Effector memory CD8-positive, alpha-beta T cell (primary cell): ENCODE results near the gene FOXK2.

ENCODE experiments used
- ATAC-seq: fragments of 150-1000 bp; cut with Tn5 transposase; replicated peaks from 2 replicates; pipeline ENCODE4 v1.10.0; 2021; ENCODE audit warnings: mild to moderate bottlenecking, moderate library complexity
- DNase-seq, 3 experiments: peaks; one replicate each; pipeline ENCODE4 v3.0.0; 2021
- H3K27ac Mint-ChIP-seq, 2 donors: one replicate each; pipeline ENCODE4 v1.8.0; 2022; ENCODE audit warnings: mild to moderate bottlenecking in 2 of 2, mixed read lengths in 2 of 2, moderate library complexity in 2 of 2
- H3K27me3 Mint-ChIP-seq, 2 donors: one replicate each; pipeline ENCODE4 v1.8.0; 2022; ENCODE audit warnings: mixed read lengths in 2 of 2
- H3K36me3 Mint-ChIP-seq: one replicate; pipeline ENCODE4 v1.8.0; 2022; ENCODE audit warnings: mild to moderate bottlenecking, moderate library complexity, mixed read lengths; ENCODE audit not compliant: insufficient read depth
- H3K4me1 Mint-ChIP-seq, 2 donors: one replicate each; pipeline ENCODE4 v1.8.0; 2022; ENCODE audit warnings: low read depth in 2 of 2, mixed read lengths in 2 of 2
- H3K4me3 Mint-ChIP-seq, 2 donors: one replicate each; pipeline ENCODE4 v1.8.0; 2022; ENCODE audit warnings: mild to moderate bottlenecking in 2 of 2, mixed read lengths in 2 of 2, moderate library complexity in 2 of 2
- H3K9me3 Mint-ChIP-seq, 2 donors: one replicate each; pipeline ENCODE4 v1.8.0; 2022; ENCODE audit warnings: mixed read lengths in 2 of 2

FOXK2 gene

GRCh38 chr17:82489851-82490511, 29.6 kb upstream of the FOXK2 start:
- no peak for ATAC-seq
- no peaks in the 10 kb centered on the region for H3K27me3 Mint-ChIP-seq
- peaks cover 68% of the 10 kb centered on the region for H3K36me3 Mint-ChIP-seq
- H3K27ac Mint-ChIP-seq, result no peak overlapping the region
- DNase-seq, result no peak
- no peaks in the 10 kb centered on the region for H3K9me3 Mint-ChIP-seq
- no peak overlapping the region for H3K4me3 Mint-ChIP-seq
- peaks cover 24 to 26% of the 10 kb centered on the region in 2 donors for H3K4me1 Mint-ChIP-seq

- Mint-ChIP-seq H3K4me3 (no peak overlapping the region), H3K27me3 (no peaks in the 10 kb centered on the region), H3K36me3 (peaks cover 68% of the 10 kb centered on the region), H3K4me1 (peaks cover 21 to 26% of the 10 kb centered on the region in 2 donors), H3K9me3 (no peaks in the 10 kb centered on the region), H3K27ac (no peak overlapping the region)
- no peak for ATAC-seq
- DNase-seq, result no peak
These were observed 28.9 kb upstream of the FOXK2 start for GRCh38 chr17:82490512-82491195.

GRCh38 chr17:82491196-82491530, 28.4 kb upstream of the FOXK2 start:
- H3K4me1 Mint-ChIP-seq, result peaks cover 17 to 27% of the 10 kb centered on the region in 2 donors
- H3K9me3 Mint-ChIP-seq, result no peaks in the 10 kb centered on the region
- no peak for DNase-seq
- H3K36me3 Mint-ChIP-seq, result peaks cover 67% of the 10 kb centered on the region
- ATAC-seq, result no peak
- H3K4me3 Mint-ChIP-seq, result no peak overlapping the region
- no peak overlapping the region for H3K27ac Mint-ChIP-seq
- no peaks in the 10 kb centered on the region for H3K27me3 Mint-ChIP-seq

GRCh38 chr17:82491533-82491932, 28.0 kb upstream of the FOXK2 start:
- H3K4me1 Mint-ChIP-seq, result peaks cover 13 to 27% of the 10 kb centered on the region in 2 donors
- H3K27ac Mint-ChIP-seq, result no peak overlapping the region
- no peaks in the 10 kb centered on the region for H3K27me3 Mint-ChIP-seq
- no peak for DNase-seq
- no peaks in the 10 kb centered on the region for H3K9me3 Mint-ChIP-seq
- ATAC-seq, result no peak
- peaks cover 67% of the 10 kb centered on the region for H3K36me3 Mint-ChIP-seq
- no peak overlapping the region for H3K4me3 Mint-ChIP-seq

- no peaks in the 10 kb centered on the region for H3K27me3 Mint-ChIP-seq
- H3K36me3 Mint-ChIP-seq, result peaks cover 55% of the 10 kb centered on the region
- H3K27ac Mint-ChIP-seq, result peak overlapping the region in 1 of 2 donors; percentile 99
- ATAC-seq (no peak), DNase-seq (no peak)
- no peaks in the 10 kb centered on the region for H3K9me3 Mint-ChIP-seq
- H3K4me1 Mint-ChIP-seq, result peaks cover 13 to 28% of the 10 kb centered on the region in 2 donors
- no peak overlapping the region for H3K4me3 Mint-ChIP-seq
These were observed 26.8 kb upstream of the FOXK2 start for GRCh38 chr17:82492643-82493225.

- Mint-ChIP-seq H3K4me3 (no peak overlapping the region), H3K36me3 (peaks cover 52% of the 10 kb centered on the region), H3K27ac (peak overlapping the region; percentile 98 to 99), H3K27me3 (no peaks in the 10 kb centered on the region), H3K9me3 (no peaks in the 10 kb centered on the region), H3K4me1 (peaks cover 18 to 33% of the 10 kb centered on the region in 2 donors)
- DNase-seq (no peak), ATAC-seq (no peak)
These were observed 26.2 kb upstream of the FOXK2 start for GRCh38 chr17:82493226-82493781.

GRCh38 chr17:82494236-82495055, 25.1 kb upstream of the FOXK2 start:
- H3K36me3 Mint-ChIP-seq, result peaks cover 45% of the 10 kb centered on the region
- peak overlapping the region; percentile 98 to 99 for H3K27ac Mint-ChIP-seq
- H3K4me1 Mint-ChIP-seq, result peaks cover 18 to 35% of the 10 kb centered on the region in 2 donors
- ATAC-seq (peak; percentile 76), DNase-seq (peak; percentile 92 to 95 (median 93))
- H3K27me3 Mint-ChIP-seq, result no peaks in the 10 kb centered on the region
- H3K4me3 Mint-ChIP-seq, result peak overlapping the region; percentile 73 to 77
- H3K9me3 Mint-ChIP-seq, result no peaks in the 10 kb centered on the region

GRCh38 chr17:82495844-82496528, 23.5 kb upstream of the FOXK2 start:
- peak overlapping the region; percentile 87 to 88 for H3K4me3 Mint-ChIP-seq
- peaks cover 42% of the 10 kb centered on the region for H3K36me3 Mint-ChIP-seq
- DNase-seq (no peak), ATAC-seq (no peak)
- H3K9me3 Mint-ChIP-seq, result no peaks in the 10 kb centered on the region
- H3K27me3 Mint-ChIP-seq, result no peaks in the 10 kb centered on the region
- H3K27ac Mint-ChIP-seq, result peak overlapping the region in 1 of 2 donors; percentile 90
- peaks cover 18 to 36% of the 10 kb centered on the region in 2 donors for H3K4me1 Mint-ChIP-seq

GRCh38 chr17:82496529-82497434, 22.8 kb upstream of the FOXK2 start:
- peak; percentile 68 for ATAC-seq
- peak overlapping the region; percentile 86 to 90 for H3K27ac Mint-ChIP-seq

GRCh38 chr17:82497483-82498405, 21.8 kb upstream of the FOXK2 start:
- Mint-ChIP-seq H3K4me1 (peaks cover 18 to 36% of the 10 kb centered on the region in 2 donors), H3K4me3 (peak overlapping the region; percentile 87 to 88), H3K27ac (peak overlapping the region; percentile 86 to 90), H3K27me3 (no peaks in the 10 kb centered on the region), H3K9me3 (no peaks in the 10 kb centered on the region), H3K36me3 (peaks cover 42% of the 10 kb centered on the region)
- ATAC-seq (peak; percentile 43), DNase-seq (peak; percentile 31 to 42 (median 32))

More at GRCh38 chr17:82496529-82497434, 22.8 kb upstream of the FOXK2 start:
- peaks cover 42% of the 10 kb centered on the region for H3K36me3 Mint-ChIP-seq
- peak; percentile 82 to 83 (median 83) for DNase-seq
- no peaks in the 10 kb centered on the region for H3K27me3 Mint-ChIP-seq
- no peaks in the 10 kb centered on the region for H3K9me3 Mint-ChIP-seq
- peak overlapping the region; percentile 87 to 88 for H3K4me3 Mint-ChIP-seq
- H3K4me1 Mint-ChIP-seq, result peaks cover 18 to 36% of the 10 kb centered on the region in 2 donors

GRCh38 chr17:82502207-82502606, 17.3 kb upstream of the FOXK2 start:
- no peaks in the 10 kb centered on the region for H3K27me3 Mint-ChIP-seq
- H3K9me3 Mint-ChIP-seq, result no peaks in the 10 kb centered on the region
- H3K4me3 Mint-ChIP-seq, result no peak overlapping the region
- DNase-seq (no peak), ATAC-seq (no peak)
- no peak overlapping the region for H3K27ac Mint-ChIP-seq
- H3K4me1 Mint-ChIP-seq, result peaks cover 9 to 10% of the 10 kb centered on the region in 2 donors
- peaks cover 4% of the 10 kb centered on the region for H3K36me3 Mint-ChIP-seq
